Right atrium auricular region (tissue), 2 donors: ENCODE measurements around the gene PVR. TPM values are rescaled to one million over a fixed set of nuclear protein-coding genes. Genes with fewer than 3 reads are reported as not detected.

Experiments
- DNase-seq: peaks from one replicate; pipeline ENCODE4 v3.0.0-alpha.2; 2019; ENCODE audit warnings: low spot score
- H3K27ac ChIP-seq, 2 donors: fragments of 200-600 bp; sonication (generic); 1 replicate in 1 of 2; 2 replicates in 1 of 2; pipeline ENCODE4 v1.5.1; 2016 to 2019
- H3K27me3 ChIP-seq, 2 donors: fragments of 200-600 bp; sonication (generic); one replicate each; pipeline versions ENCODE4 v1.5.1 to v1.6.0; 2017 to 2019
- H3K36me3 ChIP-seq: fragments of 200-600 bp; sonication (generic); one replicate; pipeline ENCODE4 v1.5.1; 2016
- H3K4me1 ChIP-seq, 2 donors: fragments of 200-600 bp; sonication (generic); one replicate each; pipeline versions ENCODE4 v1.5.1 to v1.6.0; 2017 to 2019
- H3K4me3 ChIP-seq, 2 donors: fragments of 200-600 bp; sonication (generic); 1 replicate in 1 of 2; 2 replicates in 1 of 2; pipeline ENCODE4 v1.5.1; 2017 to 2019; ENCODE audit warnings: mild to moderate bottlenecking in 1 of 2, moderate library complexity in 1 of 2
- H3K9me3 ChIP-seq, 2 donors: fragments of 200-600 bp; sonication (generic); one replicate each; pipeline ENCODE4 v1.5.1; 2019
- CTCF ChIP-seq, 2 donors: fragments of 200-600 bp; sonication (generic); IDR thresholded peaks; one replicate each; pipeline ENCODE4 v1.5.1; 2019; ENCODE audit warnings: antibody characterized with exemption in 2 of 2
- total RNA-seq, 2 donors: library from RNA; depleted of rRNA; stranded (reverse); fragments of >200 nt; gene quantifications; one replicate each; pipeline ENCODE4 v1.1.0, GENCODE V29; 2016

The PVR gene
- total RNA-seq, 2 donors from 2014 or later: 72.4 to 104 TPM

GRCh38 chr19:44614313-44614712, 29.4 kb upstream of the PVR start:
- no peak overlapping the region for H3K4me3 ChIP-seq
- no peaks in the 10 kb centered on the region for H3K27me3 ChIP-seq
- H3K4me1 ChIP-seq: no peaks in the 10 kb centered on the region
- no peak for DNase-seq
- no peak for TF ChIP-seq CTCF (IDR thresholded peaks at IDR 0.05)
- H3K36me3 ChIP-seq: no peaks in the 10 kb centered on the region
- H3K27ac ChIP-seq: no peak overlapping the region
- no peaks in the 10 kb centered on the region for H3K9me3 ChIP-seq

- no peaks in the 10 kb centered on the region for H3K36me3 ChIP-seq
- DNase-seq: no peak
- H3K4me1 ChIP-seq: no peaks in the 10 kb centered on the region
- no peaks in the 10 kb centered on the region for H3K9me3 ChIP-seq
- H3K4me3 ChIP-seq: no peak overlapping the region
- H3K27me3 ChIP-seq: no peaks in the 10 kb centered on the region
- TF ChIP-seq CTCF (IDR thresholded peaks at IDR 0.05): no peak
- no peak overlapping the region for H3K27ac ChIP-seq
These were observed 27.9 kb upstream of the PVR start for GRCh38 chr19:44615863-44616247.

- Histone ChIP-seq H3K9me3 (no peaks in the 10 kb centered on the region), H3K4me1 (no peaks in the 10 kb centered on the region), H3K27ac (no peak overlapping the region), H3K27me3 (no peaks in the 10 kb centered on the region), H3K36me3 (no peaks in the 10 kb centered on the region), H3K4me3 (no peak overlapping the region)
- TF ChIP-seq CTCF (IDR thresholded peaks at IDR 0.05): no peak
- no peak for DNase-seq
These were observed 26.4 kb upstream of the PVR start for GRCh38 chr19:44617110-44617880.

- Histone ChIP-seq H3K9me3 (no peaks in the 10 kb centered on the region), H3K4me1 (no peaks in the 10 kb centered on the region), H3K27ac (no peak overlapping the region), H3K36me3 (no peaks in the 10 kb centered on the region), H3K4me3 (no peak overlapping the region), H3K27me3 (no peaks in the 10 kb centered on the region)
- TF ChIP-seq CTCF (IDR thresholded peaks at IDR 0.05): no peak
- no peak for DNase-seq
These were observed 24.9 kb upstream of the PVR start for GRCh38 chr19:44618640-44619357.

- Histone ChIP-seq H3K27ac (no peak overlapping the region), H3K4me3 (no peak overlapping the region), H3K27me3 (no peaks in the 10 kb centered on the region), H3K9me3 (no peaks in the 10 kb centered on the region), H3K36me3 (no peaks in the 10 kb centered on the region), H3K4me1 (no peaks in the 10 kb centered on the region)
- TF ChIP-seq CTCF (IDR thresholded peaks at IDR 0.05): no peak
- no peak for DNase-seq
These were observed 23.0 kb upstream of the PVR start for GRCh38 chr19:44620667-44621066.
